ENCODE data around the gene SLC12A1. TPM values are rescaled to one million over a fixed set of nuclear protein-coding genes. Genes with fewer than 3 reads are reported as not detected.

The SLC12A1 gene
- total RNA-seq, 4 donors from 2014 or later: not detected

DNA sequence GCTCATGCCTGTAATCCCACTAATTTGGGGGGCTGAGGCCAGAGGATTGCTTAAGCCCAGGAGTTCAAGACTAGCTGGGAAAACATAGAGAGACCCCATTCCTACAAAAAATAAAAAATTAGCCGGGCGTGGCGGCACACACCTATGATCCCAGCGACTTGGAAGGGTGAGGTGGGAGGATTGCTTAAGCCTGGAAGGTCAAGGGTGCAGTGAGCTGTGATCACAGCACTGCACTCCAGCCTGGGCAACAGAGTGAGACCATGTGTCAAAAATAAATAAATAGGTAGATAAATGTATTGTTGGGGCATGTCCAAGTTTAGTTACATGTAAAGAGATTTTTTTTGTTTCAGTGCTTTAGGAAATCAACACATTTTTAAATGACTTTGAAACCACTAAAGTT is 36.4 kb downstream of the SLC12A1 start:
- H3K36me3 ChIP-seq: no peaks in the 10 kb centered on the region
- TF ChIP-seq POLR2AphosphoS5 (IDR thresholded peaks at IDR 0.05) (no peak), EP300 (IDR thresholded peaks at IDR 0.05) (no peak), POLR2A (IDR thresholded peaks at IDR 0.05; ENCODE audit: low read depth) (no peak)
- TF ChIP-seq, protein P1, sequence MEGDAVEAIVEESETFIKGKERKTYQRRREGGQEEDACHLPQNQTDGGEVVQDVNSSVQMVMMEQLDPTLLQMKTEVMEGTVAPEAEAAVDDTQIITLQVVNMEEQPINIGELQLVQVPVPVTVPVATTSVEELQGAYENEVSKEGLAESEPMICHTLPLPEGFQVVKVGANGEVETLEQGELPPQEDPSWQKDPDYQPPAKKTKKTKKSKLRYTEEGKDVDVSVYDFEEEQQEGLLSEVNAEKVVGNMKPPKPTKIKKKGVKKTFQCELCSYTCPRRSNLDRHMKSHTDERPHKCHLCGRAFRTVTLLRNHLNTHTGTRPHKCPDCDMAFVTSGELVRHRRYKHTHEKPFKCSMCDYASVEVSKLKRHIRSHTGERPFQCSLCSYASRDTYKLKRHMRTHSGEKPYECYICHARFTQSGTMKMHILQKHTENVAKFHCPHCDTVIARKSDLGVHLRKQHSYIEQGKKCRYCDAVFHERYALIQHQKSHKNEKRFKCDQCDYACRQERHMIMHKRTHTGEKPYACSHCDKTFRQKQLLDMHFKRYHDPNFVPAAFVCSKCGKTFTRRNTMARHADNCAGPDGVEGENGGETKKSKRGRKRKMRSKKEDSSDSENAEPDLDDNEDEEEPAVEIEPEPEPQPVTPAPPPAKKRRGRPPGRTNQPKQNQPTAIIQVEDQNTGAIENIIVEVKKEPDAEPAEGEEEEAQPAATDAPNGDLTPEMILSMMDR (IDR thresholded peaks at IDR 0.05): no peak
- H3K4me3 ChIP-seq: no peak overlapping the region
- no peak overlapping the region for H3K27ac ChIP-seq (replicated peaks in 1 of 4)
- intact Hi-C loops (cut with DNase I): no loop called here
- no peak for DNase-seq (ENCODE audit: extremely low spot score)
- no peaks in the 10 kb centered on the region for H3K4me1 ChIP-seq
- no peaks in the 10 kb centered on the region for H3K27me3 ChIP-seq
- no peaks in the 10 kb centered on the region for H3K9me3 ChIP-seq
- WGBS: 91% methylated on average over 4 of the region's 4 CpGs

DNA sequence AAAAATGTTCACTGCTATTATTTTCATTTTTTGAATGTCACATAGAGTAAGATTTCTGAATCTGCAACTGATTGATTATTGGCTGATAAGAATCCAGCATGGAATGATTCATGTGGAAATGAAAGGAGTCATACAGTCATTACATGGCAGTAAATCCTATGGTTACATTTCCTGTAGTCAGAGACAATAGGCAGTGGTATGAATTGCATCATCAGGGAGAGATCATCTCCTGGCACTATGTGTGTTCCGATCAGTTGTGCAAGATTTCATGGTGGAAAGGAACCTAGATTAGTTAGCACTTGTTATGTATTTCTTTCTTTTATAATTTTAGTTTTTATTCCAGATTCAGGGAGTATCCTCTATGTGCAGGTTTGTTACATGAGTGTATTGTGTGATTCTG is 38.8 kb downstream of the SLC12A1 start:
- intact Hi-C loops (cut with DNase I): no loop called here
- Histone ChIP-seq H3K4me1 (no peaks in the 10 kb centered on the region), H3K27ac (replicated peaks in 1 of 4) (no peak overlapping the region), H3K9me3 (no peaks in the 10 kb centered on the region), H3K4me3 (no peak overlapping the region), H3K27me3 (no peaks in the 10 kb centered on the region), H3K36me3 (no peaks in the 10 kb centered on the region)
- WGBS: 76% methylated on average over 1 of the region's 1 CpG
- TF ChIP-seq POLR2AphosphoS5 (IDR thresholded peaks at IDR 0.05) (no peak), POLR2A (IDR thresholded peaks at IDR 0.05; ENCODE audit: low read depth) (no peak), EP300 (IDR thresholded peaks at IDR 0.05) (no peak)
- TF ChIP-seq, protein P1 (IDR thresholded peaks at IDR 0.05): no peak
- no peak for DNase-seq (ENCODE audit: extremely low spot score)

- H3K4me3 ChIP-seq: no peak overlapping the region
- TF ChIP-seq EP300 (IDR thresholded peaks at IDR 0.05) (no peak), POLR2AphosphoS5 (IDR thresholded peaks at IDR 0.05) (no peak), POLR2A (IDR thresholded peaks at IDR 0.05; ENCODE audit: low read depth) (no peak)
- TF ChIP-seq, protein P1 (IDR thresholded peaks at IDR 0.05): no peak
- H3K36me3 ChIP-seq: no peaks in the 10 kb centered on the region
- 93% methylated on average over 5 of the region's 5 CpGs for WGBS
- intact Hi-C loops (cut with DNase I): no loop called here
- H3K27ac ChIP-seq (replicated peaks in 1 of 4): no peak overlapping the region
- no peaks in the 10 kb centered on the region for H3K4me1 ChIP-seq
- no peak for DNase-seq (ENCODE audit: extremely low spot score)
- no peaks in the 10 kb centered on the region for H3K27me3 ChIP-seq
- no peaks in the 10 kb centered on the region for H3K9me3 ChIP-seq
Measured at GRCh38 chr15:48248414-48248813, 42.3 kb downstream of the SLC12A1 start.

- no peak for TF ChIP-seq POLR2AphosphoS5 (IDR thresholded peaks at IDR 0.05)
- no peak for TF ChIP-seq EP300 (IDR thresholded peaks at IDR 0.05)
- TF ChIP-seq POLR2A (IDR thresholded peaks at IDR 0.05; ENCODE audit: low read depth): no peak
- TF ChIP-seq, protein P1 (IDR thresholded peaks at IDR 0.05): peak; percentile 54 to 69 (median 67)
- 31% methylated on average over 6 of the region's 6 CpGs for WGBS
- intact Hi-C loops (cut with DNase I): loop anchor here (5.0 to 10.0 kb wide), 2 partner anchors 138 to 1056 kb away; no protein-coding TSS in a partner anchor
- Histone ChIP-seq H3K27ac (replicated peaks in 1 of 4) (no peak overlapping the region), H3K9me3 (no peaks in the 10 kb centered on the region), H3K4me3 (no peak overlapping the region), H3K27me3 (no peaks in the 10 kb centered on the region), H3K36me3 (no peaks in the 10 kb centered on the region), H3K4me1 (no peaks in the 10 kb centered on the region)
- DNase-seq (ENCODE audit: extremely low spot score): no peak
Measured at GRCh38 chr15:48250640-48251076, 44.6 kb downstream of the SLC12A1 start.

DNA sequence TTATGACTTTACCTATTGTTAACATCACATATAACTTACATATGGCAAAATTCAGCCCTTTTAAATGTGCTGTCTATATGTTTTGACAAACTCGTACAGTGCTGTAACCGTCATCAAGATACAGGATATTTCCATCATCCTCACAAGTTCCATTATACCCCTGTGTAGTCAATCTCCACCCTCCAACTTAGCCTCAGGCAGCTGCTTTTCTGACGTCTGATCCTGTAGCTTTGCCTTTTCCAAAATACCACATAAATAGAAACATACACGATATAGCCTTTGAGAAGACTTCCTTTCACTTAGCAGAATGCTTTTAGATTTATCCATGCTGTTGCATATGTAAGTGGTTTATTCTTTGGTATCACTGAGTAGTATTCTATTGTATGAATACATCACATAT is 47.1 kb downstream of the SLC12A1 start:
- no peak overlapping the region for H3K4me3 ChIP-seq
- intact Hi-C loops (cut with DNase I): loop anchor here (5.0 to 10.0 kb wide), 2 partner anchors 141 to 1058 kb away; no protein-coding TSS in a partner anchor
- H3K27ac ChIP-seq (replicated peaks in 1 of 4): no peak overlapping the region
- DNase-seq (ENCODE audit: extremely low spot score): no peak
- no peaks in the 10 kb centered on the region for H3K36me3 ChIP-seq
- no peaks in the 10 kb centered on the region for H3K4me1 ChIP-seq
- TF ChIP-seq, protein P1 (IDR thresholded peaks at IDR 0.05): no peak
- TF ChIP-seq EP300 (IDR thresholded peaks at IDR 0.05) (no peak), POLR2A (IDR thresholded peaks at IDR 0.05; ENCODE audit: low read depth) (no peak), POLR2AphosphoS5 (IDR thresholded peaks at IDR 0.05) (no peak)
- 63% methylated on average over 4 of the region's 4 CpGs for WGBS
- H3K9me3 ChIP-seq: no peaks in the 10 kb centered on the region
- H3K27me3 ChIP-seq: peaks cover 0 to 7% (median 0%) of the 10 kb centered on the region in 4 donors

All from esophagus muscularis mucosa (tissue), 4 donors.